H1 (cell line): ENCODE data around the gene AHNAK2. TPM values are rescaled to one million over a fixed set of nuclear protein-coding genes. Genes with fewer than 3 reads are reported as not detected.

Source experiments
- CTCF ChIP-seq, 3 experiments: IDR thresholded peaks; 1 replicate in 2 of 3; 2 replicates in 1 of 3; pipeline versions ENCODE4 v1.5.1 to v1.6.1; 2011; ENCODE audit warnings: low read length in 3 of 3, mild to moderate bottlenecking in 3 of 3, inconsistent platforms in 2 of 3, low read depth in 1 of 3, moderate library complexity in 1 of 3; ENCODE audit not compliant: insufficient read depth in 1 of 3; ENCODE audit errors: control extremely low read depth in 1 of 3
- EZH2 ChIP-seq: fragments of 200-600 bp; sonication (generic); IDR thresholded peaks from 2 replicates; pipeline ENCODE4 v1.7.1; 2012; ENCODE audit warnings: low read depth, mild to moderate bottlenecking, moderate library complexity, low read length, inconsistent platforms; ENCODE audit not compliant: severe bottlenecking
- HDAC6 ChIP-seq: IDR thresholded peaks from one replicate; pipeline ENCODE4 v1.7.1; 2012; ENCODE audit warnings: low read depth, mild to moderate bottlenecking, inconsistent platforms, low read length, moderate library complexity
- JUN ChIP-seq: IDR thresholded peaks from 2 replicates; pipeline ENCODE4 v1.6.1; 2011; ENCODE audit warnings: low read depth, mild to moderate bottlenecking, improper control_type of control experiment, low read length
- POU5F1 ChIP-seq: IDR thresholded peaks from 2 replicates; pipeline ENCODE4 v1.6.1; 2011; ENCODE audit warnings: low read depth, mild to moderate bottlenecking, low read length, moderate library complexity
- RBBP5 ChIP-seq: IDR thresholded peaks from 2 replicates; pipeline ENCODE4 v1.7.1; 2012; ENCODE audit warnings: low read depth, mild to moderate bottlenecking, inconsistent platforms, low read length, moderate library complexity, borderline replicate concordance
- SIN3A ChIP-seq, 2 experiments: IDR thresholded peaks in 1 of 2; conservative IDR thresholded peaks in 1 of 2; 2 replicates each; pipeline ENCODE4 v1.6.1; 2011 to 2012; ENCODE audit warnings: low read length in 2 of 2, improper control_type of control experiment in 1 of 2, low read depth in 1 of 2, mild to moderate bottlenecking in 1 of 2
- SIRT6 ChIP-seq: IDR thresholded peaks from one replicate; pipeline ENCODE4 v1.7.1; 2012; ENCODE audit warnings: low read length, inconsistent platforms
- SUZ12 ChIP-seq: fragments of 200-600 bp; sonication (generic); IDR thresholded peaks from 2 replicates; pipeline ENCODE4 v1.6.1; 2012; ENCODE audit warnings: mild to moderate bottlenecking, inconsistent platforms, low read length, moderate library complexity, mixed read lengths
- TAF7 ChIP-seq: optimal IDR thresholded peaks from 2 replicates; pipeline ENCODE3; 2011; ENCODE audit warnings: low read depth, mild to moderate bottlenecking, inconsistent platforms, low read length, moderate library complexity, borderline replicate concordance
- TBP ChIP-seq: IDR thresholded peaks from 2 replicates; pipeline ENCODE4 v1.6.1; 2011; ENCODE audit warnings: low read depth, low read length, improper control_type of control experiment
- polyA plus RNA-seq, 7 experiments: library from polyadenylated mRNA; depleted of rRNA in 3 of 7; stranded (reverse) in 5 of 7; unstranded in 2 of 7; fragments of >200 nt in 5 of 7; fragments of 200-250 nt in 2 of 7; gene quantifications; 1 replicate in 5 of 7; 2 replicates in 1 of 7; 4 replicates in 1 of 7; pipeline versions ENCODE4 v1.2.1 to v1.2.3, GENCODE V29; 2011 to 2013; ENCODE audit warnings: missing spikeins in 2 of 7, mixed read lengths in 2 of 7
- total RNA-seq: library from RNA; stranded (reverse); fragmentation: NEBNext Ultra II Directional; extraction: Animal tissue kit (Norgen Biotek cat#: 25700); gene quantifications from 2 replicates; pipeline ENCODE4 v1.2.1, GENCODE V29; 2021

AHNAK2 gene
- total and polyA plus RNA-seq, 2 of the 8 experiments (the other 6 are each of a cell fraction or from before 2014, with no cell fraction given), result 0.95 to 2.0 TPM

- TF ChIP-seq TAF7 (peak; percentile 84), SUZ12 (peak; percentile 52; the same call in 1 of the 2 replicates), SIN3A (conservative IDR thresholded peaks at IDR 0.05 in 1 of 2, IDR thresholded peaks at IDR 0.05 in 1 of 2; ENCODE audit: low read depth in 1 of 2, low read length in 2 of 2) (no peak), POU5F1 (no peak), HDAC6 (no peak), SIRT6 (no peak), EZH2 (peak; percentile 57), CTCF (IDR thresholded peaks at IDR 0.05; ENCODE audit: control extremely low read depth in 1 of 3, insufficient read depth in 1 of 3, low read depth in 1 of 3, low read length in 3 of 3) (no peak), RBBP5 (no peak), JUN (no peak), TBP (peak; percentile 74; the same call in 1 of the 2 replicates)
Measured at GRCh38 chr14:104977681-104978653, at the start of gene AHNAK2 (continued).
